Skeletal muscle satellite cell (primary cell): Measurements from ENCODE around the gene KIF16B.

Experiments
- H3K27me3 ChIP-seq: 2 replicates; pipeline ENCODE4 v1.7.0; 2013; ENCODE audit warnings: low read length; ENCODE audit not compliant: control insufficient read depth, insufficient read depth
- H3K36me3 ChIP-seq: 2 replicates; pipeline ENCODE4 v1.7.0; 2013; ENCODE audit warnings: mild to moderate bottlenecking, control low read depth, low read length; ENCODE audit not compliant: insufficient read depth
- H3K4me1 ChIP-seq: 2 replicates; pipeline ENCODE4 v1.7.0; 2013; ENCODE audit warnings: low read length; ENCODE audit not compliant: control insufficient read depth, insufficient read depth
- H3K4me2 ChIP-seq: 2 replicates; pipeline ENCODE4 v1.7.0; 2013; ENCODE audit warnings: mild to moderate bottlenecking, low read length
- H3K4me3 ChIP-seq: 2 replicates; pipeline ENCODE4 v1.7.0; 2013; ENCODE audit warnings: low read length
- H3K9ac ChIP-seq: 2 replicates; pipeline ENCODE4 v1.7.0; 2013; ENCODE audit warnings: mild to moderate bottlenecking, low read depth, low read length, moderate library complexity
- H3K9me3 ChIP-seq: replicated peaks from 2 replicates; pipeline ENCODE4 v1.7.0; 2013; ENCODE audit warnings: mild to moderate bottlenecking, control low read depth, low read length

The KIF16B gene

GRCh38 chr20:16418616-16419015 lies 154.6 kb downstream of the KIF16B start:
- H3K4me1 ChIP-seq: peaks cover 9% of the 10 kb centered on the region
- no peaks in the 10 kb centered on the region for H3K36me3 ChIP-seq
- H3K4me2 ChIP-seq: no peak overlapping the region
- H3K4me3 ChIP-seq: no peak overlapping the region
- H3K9me3 ChIP-seq: no peaks in the 10 kb centered on the region
- no peaks in the 10 kb centered on the region for H3K27me3 ChIP-seq
- no peak overlapping the region for H3K9ac ChIP-seq

DNA sequence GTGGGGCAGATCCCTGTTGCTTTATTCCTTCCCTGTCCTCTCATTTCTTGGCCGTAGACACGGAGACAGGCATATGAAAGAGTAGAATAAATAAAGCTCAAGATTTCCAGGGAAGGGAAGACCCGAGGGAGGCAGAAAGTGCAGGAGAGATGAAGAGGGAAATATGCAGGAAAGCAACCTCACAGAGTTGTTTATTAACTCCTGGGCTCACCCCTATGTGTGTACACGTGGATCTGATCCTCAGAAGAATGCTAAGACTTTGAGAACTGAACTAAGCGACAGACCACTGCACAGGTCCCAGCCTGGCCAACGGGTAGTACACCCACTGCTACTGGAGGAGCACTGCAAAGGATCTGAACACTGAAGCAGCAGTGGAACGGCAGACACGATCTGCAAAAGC lies 156.2 kb downstream of the KIF16B start:
- peaks cover 9% of the 10 kb centered on the region for H3K4me1 ChIP-seq
- H3K9ac ChIP-seq: no peak overlapping the region
- H3K4me3 ChIP-seq: no peak overlapping the region
- no peaks in the 10 kb centered on the region for H3K36me3 ChIP-seq
- H3K27me3 ChIP-seq: no peaks in the 10 kb centered on the region
- H3K4me2 ChIP-seq: no peak overlapping the region
- H3K9me3 ChIP-seq: no peaks in the 10 kb centered on the region

- H3K4me3 ChIP-seq: no peak overlapping the region
- H3K9me3 ChIP-seq: no peaks in the 10 kb centered on the region
- no peaks in the 10 kb centered on the region for H3K27me3 ChIP-seq
- no peak overlapping the region for H3K9ac ChIP-seq
- no peaks in the 10 kb centered on the region for H3K36me3 ChIP-seq
- H3K4me2 ChIP-seq: no peak overlapping the region
- H3K4me1 ChIP-seq: peaks cover 9% of the 10 kb centered on the region
Measured at GRCh38 chr20:16415071-16416053, 157.9 kb downstream of the KIF16B start.

GRCh38 chr20:16412906-16413305 lies 160.3 kb downstream of the KIF16B start:
- Histone ChIP-seq H3K4me2 (no peak overlapping the region), H3K27me3 (no peaks in the 10 kb centered on the region), H3K4me1 (peaks cover 9% of the 10 kb centered on the region), H3K36me3 (no peaks in the 10 kb centered on the region), H3K4me3 (no peak overlapping the region), H3K9ac (no peak overlapping the region), H3K9me3 (no peaks in the 10 kb centered on the region)

GRCh38 chr20:16411361-16411760 lies 161.9 kb downstream of the KIF16B start:
- no peak overlapping the region for H3K4me3 ChIP-seq
- H3K36me3 ChIP-seq: no peaks in the 10 kb centered on the region
- no peaks in the 10 kb centered on the region for H3K9me3 ChIP-seq

GRCh38 chr20:16410626-16411025 lies 162.6 kb downstream of the KIF16B start:
- no peak overlapping the region for H3K9ac ChIP-seq
- no peak overlapping the region for H3K4me3 ChIP-seq
- peaks cover 9% of the 10 kb centered on the region for H3K4me1 ChIP-seq
- no peaks in the 10 kb centered on the region for H3K27me3 ChIP-seq
- no peaks in the 10 kb centered on the region for H3K9me3 ChIP-seq
- no peaks in the 10 kb centered on the region for H3K36me3 ChIP-seq
- H3K4me2 ChIP-seq: no peak overlapping the region

More at GRCh38 chr20:16411361-16411760, 161.9 kb downstream of the KIF16B start:
- Histone ChIP-seq H3K4me1 (peaks cover 9% of the 10 kb centered on the region), H3K9ac (no peak overlapping the region), H3K27me3 (no peaks in the 10 kb centered on the region), H3K4me2 (no peak overlapping the region)

DNA sequence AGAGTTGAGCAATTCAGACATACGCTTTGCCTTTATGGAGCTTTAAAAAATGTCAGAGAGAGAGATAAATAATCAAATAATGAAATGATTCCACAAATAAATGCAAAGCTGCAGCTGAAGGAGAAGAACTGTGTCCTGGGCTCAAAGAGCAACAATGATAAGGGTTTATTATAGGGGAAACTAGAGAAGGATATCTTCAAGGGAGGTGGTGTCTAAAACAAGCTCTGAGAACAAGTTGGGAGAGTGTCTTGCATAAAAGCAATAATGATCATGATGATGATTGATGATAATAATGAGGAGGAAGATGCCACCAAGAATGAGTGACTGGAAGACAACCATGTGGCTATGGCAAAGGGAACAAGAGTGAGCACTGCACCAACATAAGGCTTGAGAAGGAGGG lies 164.3 kb downstream of the KIF16B start:
- H3K9ac ChIP-seq: no peak overlapping the region
- H3K27me3 ChIP-seq: no peaks in the 10 kb centered on the region
- H3K4me2 ChIP-seq: no peak overlapping the region
- H3K4me3 ChIP-seq: no peak overlapping the region
- H3K9me3 ChIP-seq: no peaks in the 10 kb centered on the region
- H3K36me3 ChIP-seq: no peaks in the 10 kb centered on the region
- H3K4me1 ChIP-seq: no peaks in the 10 kb centered on the region

- Histone ChIP-seq H3K36me3 (no peaks in the 10 kb centered on the region), H3K27me3 (no peaks in the 10 kb centered on the region), H3K4me3 (no peak overlapping the region), H3K4me2 (no peak overlapping the region), H3K4me1 (no peaks in the 10 kb centered on the region), H3K9me3 (no peaks in the 10 kb centered on the region), H3K9ac (no peak overlapping the region)
Measured at GRCh38 chr20:16407251-16408067, 165.8 kb downstream of the KIF16B start.

DNA sequence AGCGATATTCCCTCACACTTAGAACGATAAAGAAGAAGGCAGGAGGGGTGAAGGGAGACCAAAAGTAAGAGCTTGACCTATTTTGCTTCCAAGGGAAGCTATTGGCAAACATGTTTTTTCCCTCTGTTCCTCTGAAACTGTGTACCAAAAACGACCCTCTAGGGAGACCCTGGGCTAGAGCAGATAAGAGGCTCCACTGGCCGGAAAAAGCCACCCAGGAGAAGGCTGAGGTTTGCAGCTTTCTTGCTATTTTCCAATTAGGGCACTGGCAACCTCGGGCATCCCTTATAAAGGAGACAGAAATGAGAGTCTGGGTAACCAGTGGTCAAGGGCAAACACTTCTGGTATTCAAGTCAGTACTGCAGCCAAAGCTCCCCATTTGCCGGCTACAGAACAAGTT lies 168.0 kb downstream of the KIF16B start:
- Histone ChIP-seq H3K27me3 (no peaks in the 10 kb centered on the region), H3K9ac (no peak overlapping the region), H3K4me3 (no peak overlapping the region), H3K36me3 (no peaks in the 10 kb centered on the region), H3K4me1 (no peaks in the 10 kb centered on the region), H3K9me3 (no peaks in the 10 kb centered on the region), H3K4me2 (no peak overlapping the region)

DNA sequence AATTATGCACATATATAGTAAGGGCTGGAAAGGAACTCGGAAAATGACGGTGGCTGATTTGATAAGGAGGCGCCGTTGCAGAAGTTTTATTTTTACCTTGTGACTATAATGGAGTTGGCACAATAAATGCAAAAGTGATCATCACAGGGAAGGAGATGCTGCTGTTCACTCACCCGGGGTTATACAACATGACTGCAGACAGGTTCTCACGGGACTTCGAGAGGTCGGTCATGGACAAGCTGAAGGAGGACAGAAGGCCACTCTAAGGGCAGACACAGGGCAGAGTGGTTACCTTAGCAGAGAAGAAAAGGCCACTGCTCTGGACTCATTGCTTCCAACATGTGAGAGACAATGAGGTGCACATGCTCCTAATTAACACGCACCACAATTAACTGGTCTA lies 168.6 kb downstream of the KIF16B start:
- no peaks in the 10 kb centered on the region for H3K27me3 ChIP-seq
- H3K9ac ChIP-seq: no peak overlapping the region
- H3K4me3 ChIP-seq: no peak overlapping the region
- H3K4me2 ChIP-seq: no peak overlapping the region
- H3K9me3 ChIP-seq: no peaks in the 10 kb centered on the region
- no peaks in the 10 kb centered on the region for H3K4me1 ChIP-seq
- no peaks in the 10 kb centered on the region for H3K36me3 ChIP-seq

DNA sequence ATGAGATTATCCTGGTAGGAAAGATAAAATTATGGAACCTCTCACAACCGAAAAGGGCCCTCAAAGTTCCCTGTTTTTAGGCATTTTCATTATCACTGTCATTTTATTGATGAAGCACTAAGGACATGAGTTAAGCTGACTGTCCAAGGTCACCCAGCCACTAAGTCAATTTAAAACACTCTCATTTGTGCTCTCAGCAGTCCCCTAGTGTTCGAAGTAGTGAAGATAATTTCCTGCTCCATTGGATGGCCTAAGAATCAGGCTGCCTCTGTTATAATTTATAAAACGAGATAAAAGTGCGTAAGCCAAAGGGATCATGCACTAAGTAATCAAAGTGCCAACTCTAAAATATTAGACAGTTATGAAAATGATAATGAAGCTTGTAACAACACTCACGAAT lies 169.1 kb downstream of the KIF16B start:
- no peaks in the 10 kb centered on the region for H3K4me1 ChIP-seq
- no peaks in the 10 kb centered on the region for H3K27me3 ChIP-seq
- no peak overlapping the region for H3K4me3 ChIP-seq
- no peaks in the 10 kb centered on the region for H3K36me3 ChIP-seq
- H3K9me3 ChIP-seq: no peaks in the 10 kb centered on the region
- H3K9ac ChIP-seq: no peak overlapping the region
- no peak overlapping the region for H3K4me2 ChIP-seq
